ENCODE results near the gene CCT5.

CCT5 gene

DNA sequence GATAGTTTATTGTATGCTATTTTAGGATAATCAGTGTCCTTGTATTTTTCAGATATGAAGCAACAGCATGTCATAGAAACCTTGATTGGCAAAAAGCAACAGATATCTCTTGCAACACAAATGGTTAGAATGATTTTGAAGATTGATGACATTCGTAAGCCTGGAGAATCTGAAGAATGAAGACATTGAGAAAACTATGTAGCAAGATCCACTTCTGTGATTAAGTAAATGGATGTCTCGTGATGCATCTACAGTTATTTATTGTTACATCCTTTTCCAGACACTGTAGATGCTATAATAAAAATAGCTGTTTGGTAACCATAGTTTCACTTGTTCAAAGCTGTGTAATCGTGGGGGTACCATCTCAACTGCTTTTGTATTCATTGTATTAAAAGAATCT lies 14.5 kb downstream of the CCT5 start:
- no peaks in the 10 kb centered on the region for H3K9me3 ChIP-seq (ENCODE audit: severe bottlenecking)
- H3K36me3 ChIP-seq (ENCODE audit: low read depth): peaks cover 63% of the 10 kb centered on the region
- H3K4me1 ChIP-seq (ENCODE audit: insufficient read depth, poor library complexity, severe bottlenecking): peaks cover 10% of the 10 kb centered on the region
- no peaks in the 10 kb centered on the region for H3K27me3 ChIP-seq (ENCODE audit: insufficient read depth, poor library complexity, severe bottlenecking)
- ATAC-seq (ENCODE audit: low read depth) (no peak), DNase-seq (ENCODE audit: low spot score) (no peak)
- no peak for TF ChIP-seq CTCF (IDR thresholded peaks at IDR 0.05; ENCODE audit: poor library complexity, severe bottlenecking)
- H3K4me3 ChIP-seq (ENCODE audit: severe bottlenecking): no peak overlapping the region
- H3K27ac ChIP-seq (ENCODE audit: poor library complexity, severe bottlenecking): no peak overlapping the region

DNA sequence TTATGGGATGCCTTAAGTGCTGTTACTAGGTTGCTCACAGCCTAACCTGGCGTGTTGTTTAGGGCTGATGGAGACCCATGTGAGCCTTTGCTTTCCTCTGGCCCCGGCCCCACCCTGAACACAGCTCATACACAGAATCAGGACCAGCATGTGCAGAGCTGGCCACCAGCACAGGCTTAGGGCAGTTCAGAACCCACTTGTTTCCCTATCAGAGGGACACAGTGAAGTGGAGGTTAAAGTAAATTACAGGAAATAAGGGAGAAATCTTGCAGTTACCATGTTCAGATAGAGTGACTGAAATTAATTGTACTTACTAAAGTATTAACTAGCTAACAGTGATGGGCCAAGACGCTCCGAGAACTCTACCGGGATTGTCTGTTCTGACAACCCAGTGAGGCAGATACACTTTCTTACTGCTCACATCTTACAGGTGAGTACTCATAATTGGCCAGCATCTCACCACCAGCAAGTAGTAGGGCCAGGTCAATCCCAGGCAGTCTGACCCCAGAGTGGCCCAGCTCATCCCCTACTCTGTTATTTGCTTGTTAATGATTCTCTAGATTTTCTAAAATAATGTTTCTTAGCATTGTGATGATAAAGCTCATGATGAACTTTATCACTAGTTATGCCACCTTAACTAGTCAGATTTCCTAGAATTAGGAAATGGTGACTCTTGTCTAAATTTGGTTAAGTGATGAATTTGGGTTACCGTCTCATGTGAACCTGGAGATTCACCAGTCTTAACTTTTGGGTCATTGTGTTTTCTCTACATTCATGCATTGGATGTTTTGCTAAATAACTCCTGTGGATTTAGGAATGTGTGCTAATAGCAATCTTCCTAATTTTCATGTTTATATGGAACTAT lies 15.4 kb downstream of the CCT5 start:
- Histone ChIP-seq H3K27ac (ENCODE audit: poor library complexity, severe bottlenecking) (no peak overlapping the region), H3K4me3 (ENCODE audit: severe bottlenecking) (no peak overlapping the region), H3K36me3 (ENCODE audit: low read depth) (peaks cover 55% of the 10 kb centered on the region), H3K27me3 (ENCODE audit: insufficient read depth, poor library complexity, severe bottlenecking) (no peaks in the 10 kb centered on the region), H3K4me1 (ENCODE audit: insufficient read depth, poor library complexity, severe bottlenecking) (peaks cover 10% of the 10 kb centered on the region), H3K9me3 (ENCODE audit: severe bottlenecking) (no peaks in the 10 kb centered on the region)
- ATAC-seq (ENCODE audit: low read depth): peak; percentile 10; the same call in 1 of the 3 replicates
- TF ChIP-seq CTCF (IDR thresholded peaks at IDR 0.05; ENCODE audit: poor library complexity, severe bottlenecking): no peak
- DNase-seq (ENCODE audit: low spot score): no peak

GRCh38 chr5:10266137-10266536 lies 16.1 kb downstream of the CCT5 start:
- Histone ChIP-seq H3K9me3 (ENCODE audit: severe bottlenecking) (no peaks in the 10 kb centered on the region), H3K27ac (ENCODE audit: poor library complexity, severe bottlenecking) (peak overlapping the region; percentile 38), H3K4me1 (ENCODE audit: insufficient read depth, poor library complexity, severe bottlenecking) (peaks cover 10% of the 10 kb centered on the region), H3K4me3 (ENCODE audit: severe bottlenecking) (no peak overlapping the region), H3K36me3 (ENCODE audit: low read depth) (peaks cover 48% of the 10 kb centered on the region), H3K27me3 (ENCODE audit: insufficient read depth, poor library complexity, severe bottlenecking) (no peaks in the 10 kb centered on the region)
- no peak for ATAC-seq (ENCODE audit: low read depth)
- no peak for TF ChIP-seq CTCF (IDR thresholded peaks at IDR 0.05; ENCODE audit: poor library complexity, severe bottlenecking)
- DNase-seq (ENCODE audit: low spot score): no peak

GRCh38 chr5:10266839-10267238 lies 16.8 kb downstream of the CCT5 start:
- Histone ChIP-seq H3K4me1 (ENCODE audit: insufficient read depth, poor library complexity, severe bottlenecking) (peaks cover 10% of the 10 kb centered on the region), H3K27me3 (ENCODE audit: insufficient read depth, poor library complexity, severe bottlenecking) (no peaks in the 10 kb centered on the region), H3K4me3 (ENCODE audit: severe bottlenecking) (no peak overlapping the region), H3K36me3 (ENCODE audit: low read depth) (peaks cover 41% of the 10 kb centered on the region), H3K9me3 (ENCODE audit: severe bottlenecking) (no peaks in the 10 kb centered on the region), H3K27ac (ENCODE audit: poor library complexity, severe bottlenecking) (peak overlapping the region; percentile 38)
- no peak for TF ChIP-seq CTCF (IDR thresholded peaks at IDR 0.05; ENCODE audit: poor library complexity, severe bottlenecking)
- DNase-seq (ENCODE audit: low spot score): no peak
- peak; percentile 14; the same call in 1 of the 3 replicates for ATAC-seq (ENCODE audit: low read depth)

GRCh38 chr5:10268100-10268499 lies 18.0 kb downstream of the CCT5 start:
- H3K4me1 ChIP-seq (ENCODE audit: insufficient read depth, poor library complexity, severe bottlenecking): peaks cover 10% of the 10 kb centered on the region
- ATAC-seq (ENCODE audit: low read depth) (no peak), DNase-seq (ENCODE audit: low spot score) (no peak)
- H3K36me3 ChIP-seq (ENCODE audit: low read depth): peaks cover 28% of the 10 kb centered on the region
- H3K9me3 ChIP-seq (ENCODE audit: severe bottlenecking): no peaks in the 10 kb centered on the region
- H3K4me3 ChIP-seq (ENCODE audit: severe bottlenecking): no peak overlapping the region
- H3K27ac ChIP-seq (ENCODE audit: poor library complexity, severe bottlenecking): peak overlapping the region; percentile 38
- H3K27me3 ChIP-seq (ENCODE audit: insufficient read depth, poor library complexity, severe bottlenecking): no peaks in the 10 kb centered on the region
- TF ChIP-seq CTCF (IDR thresholded peaks at IDR 0.05; ENCODE audit: poor library complexity, severe bottlenecking): no peak
